Panc1 (cell line): ENCODE results near the gene RAB11FIP3. TPM values are rescaled to one million over a fixed set of nuclear protein-coding genes. Genes with fewer than 3 reads are reported as not detected.

Source experiments
- ATAC-seq: fragments of 200-7000 bp; cut with Tn5 transposase; 2 replicates; pipeline ENCODE4 v1.9.1; 2020; ENCODE audit warnings: mild to moderate bottlenecking, moderate library complexity
- BruUV-seq: library from RNA; stranded (reverse); fragments of 400-500 nt; replicated peaks from 2 replicates; lab custom pipeline; 2021; lab: Mats Ljungman, UMichigan
- CTCF ChIA-PET: fragments of 300-600 bp; sonication (Branson Sonifier 250); formaldehyde crosslinking; loops from one replicate; lab custom pipeline; 2022; ENCODE audit warnings: antibody characterized with exemption; lab: Charles Lee
- POLR2A ChIA-PET: fragments of 300-600 bp; sonication (Branson Sonifier 250); formaldehyde crosslinking; loops from one replicate; lab custom pipeline; 2022; ENCODE audit warnings: antibody characterized with exemption; lab: Charles Lee
- DNase-seq: peaks from one replicate; pipeline ENCODE4 v3.0.0-alpha.2; 2010; ENCODE audit warnings: low read depth, low spot score
- H3K27ac ChIP-seq: 2 replicates; pipeline ENCODE4 v1.5.1; 2011; ENCODE audit warnings: mild to moderate bottlenecking, low read length, inconsistent platforms
- H3K27me3 ChIP-seq: fragments of 200-500 bp; sonication (Bioruptor generic); 2 replicates; pipeline ENCODE4 v1.6.0; 2014; ENCODE audit warnings: low read length, inconsistent platforms; ENCODE audit not compliant: control insufficient read depth, insufficient read depth
- H3K36me3 ChIP-seq: fragments of 200-500 bp; sonication (Bioruptor generic); 2 replicates; pipeline ENCODE4 v1.5.1; 2014; ENCODE audit warnings: inconsistent platforms, mild to moderate bottlenecking, low read length, moderate library complexity; ENCODE audit not compliant: control insufficient read depth, insufficient read depth
- H3K4me1 ChIP-seq: 2 replicates; pipeline ENCODE4 v1.5.1; 2011; ENCODE audit warnings: inconsistent platforms, mild to moderate bottlenecking, low read length, moderate library complexity; ENCODE audit not compliant: control insufficient read depth, insufficient read depth
- H3K4me3 ChIP-seq, 2 experiments: 2 replicates each; pipeline ENCODE4 v1.5.1; 2011 to 2012; ENCODE audit warnings: low read depth in 2 of 2, low read length in 2 of 2, mild to moderate bottlenecking in 2 of 2, inconsistent platforms in 1 of 2, moderate library complexity in 1 of 2
- H3K9me3 ChIP-seq: fragments of 200-500 bp; sonication (Bioruptor generic); 2 replicates; pipeline ENCODE4 v1.5.1; 2014; ENCODE audit warnings: low read depth, mild to moderate bottlenecking, inconsistent platforms, low read length, moderate library complexity; ENCODE audit not compliant: control insufficient read depth, insufficient read depth
- CTCF ChIP-seq: fragments of 450-650 bp; IDR thresholded peaks from 2 replicates; pipeline ENCODE4 v1.5.1; 2017; ENCODE audit warnings: mild to moderate bottlenecking
- POLR2AphosphoS5 ChIP-seq: IDR thresholded peaks from 2 replicates; pipeline ENCODE4 v1.6.1; 2012; ENCODE audit warnings: mild to moderate bottlenecking, low read depth, low read length, moderate library complexity
- REST ChIP-seq, 2 experiments: IDR thresholded peaks; 2 replicates each; pipeline ENCODE4 v1.6.1; 2011 to 2012; ENCODE audit warnings: low read depth in 2 of 2, control low read depth in 1 of 2, low read length in 1 of 2, mild to moderate bottlenecking in 1 of 2, moderate library complexity in 1 of 2; ENCODE audit not compliant: insufficient read depth in 1 of 2
- SIN3A ChIP-seq: IDR thresholded peaks from 2 replicates; pipeline ENCODE4 v1.6.1; 2012; ENCODE audit warnings: low read depth, mild to moderate bottlenecking, low read length, moderate library complexity, borderline replicate concordance; ENCODE audit not compliant: insufficient read depth
- TCF7L2 ChIP-seq: IDR thresholded peaks from 2 replicates; pipeline ENCODE4 v1.6.1; 2011; ENCODE audit warnings: mild to moderate bottlenecking, low read depth, low read length, inconsistent platforms
- in situ Hi-C: cut with HindIII; loops from 2 replicates; pipeline ENCODE4 v1.10.0; 2016; ENCODE audit warnings: low sequenced_read_pairs, low pct_unique_long_range_greater_than_20kb
- intact Hi-C: fragments of 100-400 bp; cut with micrococcal nuclease; formaldehyde crosslinking; loops from one replicate; pipeline ENCODE4 v1.10.0; 2022; ENCODE audit not compliant: unreplicated experiment
- total RNA-seq: library from RNA; stranded (reverse); gene quantifications from one replicate; pipeline ENCODE4 v1.2.1, GENCODE V29; 2021; ENCODE audit not compliant: unreplicated experiment

The RAB11FIP3 gene
- total RNA-seq, 1 experiment from 2014 or later: 57.3 TPM

- DNase-seq: no peak
- Histone ChIP-seq H3K4me3 (no peak overlapping the region), H3K27ac (no peak overlapping the region), H3K36me3 (no peaks in the 10 kb centered on the region; the same call in 1 of the 2 replicates), H3K9me3 (no peaks in the 10 kb centered on the region), H3K4me1 (no peaks in the 10 kb centered on the region), H3K27me3 (no peaks in the 10 kb centered on the region)
- TF ChIP-seq REST (IDR thresholded peaks at IDR 0.05; ENCODE audit: insufficient read depth in 1 of 2, low read depth in 2 of 2, low read length in 1 of 2): no peak
- TF ChIP-seq SIN3A: no peak
- no peak for TF ChIP-seq CTCF
- no peak for TF ChIP-seq POLR2AphosphoS5
- no peak for TF ChIP-seq TCF7L2
- BruUV-seq: no TSS peak
- in situ Hi-C loops: no loop called here
- ChIA-PET CTCF (no interaction called here), POLR2A (no interaction called here)
- intact Hi-C loops: no loop called here
- ATAC-seq: no peak
These were observed 89.9 kb downstream of the RAB11FIP3 start for GRCh38 chr16:515175-515938.

- Histone ChIP-seq H3K36me3 (no peaks in the 10 kb centered on the region), H3K9me3 (no peaks in the 10 kb centered on the region), H3K4me1 (no peaks in the 10 kb centered on the region), H3K27me3 (no peaks in the 10 kb centered on the region), H3K27ac (no peak overlapping the region), H3K4me3 (no peak overlapping the region)
- CTCF ChIA-PET: no interaction called here
- ATAC-seq (no peak), DNase-seq (no peak)
- in situ Hi-C loops: no loop called here
- POLR2A ChIA-PET: no interaction called here
- intact Hi-C loops: no loop called here
- BruUV-seq: no TSS peak
- no peak for TF ChIP-seq SIN3A
- TF ChIP-seq CTCF: no peak
- TF ChIP-seq POLR2AphosphoS5: no peak
- no peak for TF ChIP-seq REST (IDR thresholded peaks at IDR 0.05; ENCODE audit: insufficient read depth in 1 of 2, low read depth in 2 of 2, low read length in 1 of 2)
- TF ChIP-seq TCF7L2: no peak
These were observed 90.4 kb downstream of the RAB11FIP3 start for GRCh38 chr16:515939-516226.
